Activated T-helper 9 cell treated with anti-CD3 and anti-CD28 coated beads, Interleukin-2, amount 50 U/mL, for 16 hours (primary cell): ENCODE measurements around the gene SLC32A1.

Experiments used
- DNase-seq: peaks from one replicate; pipeline ENCODE4 v3.0.0-alpha.2; 2020; ENCODE audit warnings: low read depth

Gene SLC32A1

GRCh38 chr20:38752029-38752428, 27.7 kb downstream of the SLC32A1 start:
- DNase-seq, result no peak

- DNase-seq, result no peak
Measured at GRCh38 chr20:38754924-38755323, 30.6 kb downstream of the SLC32A1 start.

GRCh38 chr20:38755324-38755910, 31.1 kb downstream of the SLC32A1 start:
- no peak for DNase-seq

DNA sequence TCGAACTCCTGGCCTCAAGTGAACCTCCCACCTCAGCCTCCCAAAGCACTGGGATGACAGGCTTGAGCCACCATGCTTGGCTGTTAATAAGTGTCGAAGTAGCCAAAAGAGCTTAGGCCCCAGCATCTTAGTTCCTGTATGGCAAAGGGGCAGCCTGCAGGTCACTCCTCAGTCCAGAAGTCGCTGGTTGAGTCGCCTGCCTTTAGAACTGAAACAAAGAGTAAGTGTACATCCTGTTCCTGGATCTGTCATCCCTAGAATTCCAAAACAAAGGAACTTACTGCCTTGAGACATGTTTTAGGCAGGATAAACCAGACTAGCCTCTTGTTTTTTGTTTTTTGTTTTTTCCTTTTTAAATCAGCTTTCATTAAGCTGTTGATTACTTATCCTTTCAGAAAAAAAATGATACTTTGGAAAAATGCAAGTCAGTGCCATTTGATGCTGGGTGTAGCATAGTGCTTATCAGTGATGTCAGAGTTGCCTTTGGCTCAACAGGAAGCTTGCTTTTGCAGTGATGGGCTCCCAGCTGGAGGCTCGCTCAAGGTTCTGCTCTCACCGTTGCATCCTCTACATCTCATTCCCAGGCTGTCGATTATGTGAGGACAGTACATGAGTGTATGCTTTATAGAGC, 33.0 kb downstream of the SLC32A1 start:
- DNase-seq, result no peak

GRCh38 chr20:38759106-38759505, 34.8 kb downstream of the SLC32A1 start:
- DNase-seq, result no peak

- DNase-seq, result no peak
Measured at GRCh38 chr20:38760978-38761377, 36.7 kb downstream of the SLC32A1 start.

DNA sequence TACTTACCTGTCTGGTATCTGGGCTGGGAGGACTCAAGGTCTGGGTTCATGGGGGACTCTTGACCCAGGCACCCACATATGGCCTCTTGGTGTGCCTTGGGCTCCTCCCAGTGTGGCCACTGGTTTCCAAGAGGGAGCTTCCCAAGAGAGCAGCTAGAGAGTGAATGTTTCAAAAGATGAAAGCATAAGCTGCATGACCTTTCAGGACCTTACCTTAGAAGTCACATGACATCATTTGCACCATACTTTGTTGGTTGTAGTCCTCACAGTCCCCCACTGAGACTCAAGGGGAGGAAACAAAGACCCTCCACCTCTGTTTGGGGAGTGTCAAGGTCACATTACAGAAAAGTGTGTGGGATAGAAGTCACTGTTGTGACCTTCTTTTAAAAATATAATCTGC, 37.9 kb downstream of the SLC32A1 start:
- no peak for DNase-seq

GRCh38 chr20:38763616-38764015, 39.3 kb downstream of the SLC32A1 start:
- DNase-seq, result no peak

DNA sequence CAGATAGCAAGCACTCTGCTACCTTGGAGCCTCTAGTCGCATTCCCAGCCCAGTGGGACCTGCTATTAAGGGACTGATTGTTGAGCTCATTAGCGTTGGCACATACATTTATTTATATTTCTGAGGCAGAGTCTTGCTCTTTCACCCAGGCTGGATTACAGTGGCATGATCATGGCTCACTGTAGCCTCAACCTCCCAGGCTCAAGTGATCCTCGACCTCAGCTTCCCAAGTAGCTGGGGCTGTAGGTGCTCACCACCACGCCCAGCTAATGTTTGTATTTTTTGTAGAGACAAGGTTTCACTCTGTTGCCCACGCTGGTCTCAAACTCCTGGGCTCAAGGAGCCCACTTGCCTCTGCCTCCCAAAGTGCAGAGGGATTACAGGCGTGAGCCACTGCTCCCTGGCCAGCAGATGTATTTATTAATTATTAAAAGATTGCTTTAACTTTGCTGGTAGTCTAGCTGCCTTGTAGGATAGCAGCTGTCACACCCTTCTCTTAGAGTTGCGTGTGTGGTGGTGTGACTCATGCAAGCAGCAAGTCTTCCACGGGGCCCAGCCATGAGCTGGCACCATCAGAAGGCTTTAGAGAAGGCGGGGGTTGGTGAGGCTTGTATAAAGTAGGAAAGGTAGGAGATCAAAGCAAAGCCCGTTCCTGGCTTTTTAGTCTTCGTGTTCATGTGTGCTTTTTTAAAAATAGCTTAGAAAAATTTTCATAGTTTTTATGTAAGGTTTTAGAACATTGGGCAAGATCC, 40.5 kb downstream of the SLC32A1 start:
- no peak for DNase-seq

GRCh38 chr20:38766071-38766470, 41.8 kb downstream of the SLC32A1 start:
- DNase-seq, result no peak

- DNase-seq, result no peak
Measured at GRCh38 chr20:38769376-38770295, 45.4 kb downstream of the SLC32A1 start.

GRCh38 chr20:38770546-38770945, 46.3 kb downstream of the SLC32A1 start:
- DNase-seq, result no peak

DNA sequence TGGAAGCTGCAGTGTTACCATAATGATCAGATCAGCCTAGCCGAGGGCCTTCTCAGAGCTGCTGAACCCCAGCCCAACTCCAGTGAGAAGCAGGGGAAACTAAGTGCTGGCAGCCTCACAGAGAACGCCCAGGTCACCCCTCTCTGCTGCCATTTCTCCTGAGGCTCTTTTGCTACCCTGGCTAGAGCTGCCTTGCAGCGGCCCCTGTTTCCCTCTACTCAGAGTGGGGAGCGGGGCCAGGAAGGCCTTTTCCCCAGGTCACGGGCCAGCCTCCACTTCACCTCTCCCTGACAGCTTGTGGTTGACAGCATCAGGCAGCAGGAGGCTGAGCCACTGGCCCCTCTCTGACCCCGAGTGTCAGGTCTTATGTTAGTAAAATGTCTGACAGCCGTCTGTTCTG, 46.7 kb downstream of the SLC32A1 start:
- no peak for DNase-seq

- no peak for DNase-seq
Measured at GRCh38 chr20:38771621-38772020, 47.3 kb downstream of the SLC32A1 start.

DNA sequence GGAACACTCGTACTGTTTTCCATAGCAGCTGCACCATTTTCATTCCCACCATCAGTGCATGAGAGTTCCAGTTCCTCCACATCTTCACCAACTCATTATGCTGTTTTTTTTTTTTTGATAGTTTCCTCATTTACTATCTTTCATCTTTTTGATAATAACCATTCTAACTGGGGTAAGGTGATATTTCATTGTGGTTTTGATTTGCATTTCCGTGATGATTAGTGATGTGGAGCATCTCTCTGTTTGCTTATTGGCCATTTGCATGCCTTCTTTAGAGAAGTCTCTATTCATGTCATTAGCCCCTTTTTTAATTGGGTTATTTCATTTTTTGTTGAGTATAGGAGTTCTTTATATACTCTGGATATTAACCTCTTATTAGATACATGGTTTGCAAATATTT, 49.9 kb downstream of the SLC32A1 start:
- no peak for DNase-seq

GRCh38 chr20:38776363-38776762, 52.1 kb downstream of the SLC32A1 start:
- DNase-seq, result no peak
